Measurements from ENCODE around the gene CAMTA1.

DNA sequence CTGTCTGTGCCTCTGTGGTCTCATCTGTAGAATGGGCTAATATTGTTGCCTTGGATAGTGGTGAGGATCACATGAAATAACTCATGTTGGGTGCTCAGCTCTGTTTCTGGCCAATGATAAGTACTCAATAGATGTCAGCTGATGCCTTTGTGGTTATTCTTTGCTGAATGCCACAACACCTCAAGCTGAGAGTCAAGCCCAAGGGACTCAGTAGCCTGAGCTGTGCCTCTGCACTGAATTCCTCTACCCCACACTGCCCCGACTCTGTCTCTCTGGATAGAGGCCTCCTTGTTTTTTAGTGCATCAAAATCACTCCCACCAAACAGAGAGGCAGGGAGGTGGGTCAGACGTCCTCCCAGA, 789.8 kb downstream of the CAMTA1 start:
- TF ChIP-seq, protein P1, sequence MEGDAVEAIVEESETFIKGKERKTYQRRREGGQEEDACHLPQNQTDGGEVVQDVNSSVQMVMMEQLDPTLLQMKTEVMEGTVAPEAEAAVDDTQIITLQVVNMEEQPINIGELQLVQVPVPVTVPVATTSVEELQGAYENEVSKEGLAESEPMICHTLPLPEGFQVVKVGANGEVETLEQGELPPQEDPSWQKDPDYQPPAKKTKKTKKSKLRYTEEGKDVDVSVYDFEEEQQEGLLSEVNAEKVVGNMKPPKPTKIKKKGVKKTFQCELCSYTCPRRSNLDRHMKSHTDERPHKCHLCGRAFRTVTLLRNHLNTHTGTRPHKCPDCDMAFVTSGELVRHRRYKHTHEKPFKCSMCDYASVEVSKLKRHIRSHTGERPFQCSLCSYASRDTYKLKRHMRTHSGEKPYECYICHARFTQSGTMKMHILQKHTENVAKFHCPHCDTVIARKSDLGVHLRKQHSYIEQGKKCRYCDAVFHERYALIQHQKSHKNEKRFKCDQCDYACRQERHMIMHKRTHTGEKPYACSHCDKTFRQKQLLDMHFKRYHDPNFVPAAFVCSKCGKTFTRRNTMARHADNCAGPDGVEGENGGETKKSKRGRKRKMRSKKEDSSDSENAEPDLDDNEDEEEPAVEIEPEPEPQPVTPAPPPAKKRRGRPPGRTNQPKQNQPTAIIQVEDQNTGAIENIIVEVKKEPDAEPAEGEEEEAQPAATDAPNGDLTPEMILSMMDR (IDR thresholded peaks at IDR 0.05; ENCODE audit: low read length), result no peak
- no peak for TF ChIP-seq EZH2phosphoT487 (IDR thresholded peaks at IDR 0.05; ENCODE audit: low read length)
